Immature natural killer cell (primary cell): Measurements from ENCODE around the gene SLC17A8. TPM values are rescaled to one million over a fixed set of nuclear protein-coding genes. Genes with fewer than 3 reads are reported as not detected.

Source experiments
- DNase-seq, 3 donors: peaks; one replicate each; pipeline ENCODE4 v3.0.0; 2022; ENCODE audit warnings: mixed read lengths in 1 of 3
- H3K27ac Mint-ChIP-seq, 6 donors: one replicate each; pipeline ENCODE4 v1.8.0; 2020; ENCODE audit warnings: mixed read lengths in 6 of 6, mild to moderate bottlenecking in 5 of 6, inconsistent platforms in 4 of 6, moderate library complexity in 3 of 6
- H3K27me3 Mint-ChIP-seq, 3 donors: one replicate each; pipeline ENCODE4 v1.8.0; 2020 to 2021; ENCODE audit warnings: low read depth in 3 of 3, mild to moderate bottlenecking in 3 of 3, mixed read lengths in 3 of 3, moderate library complexity in 3 of 3, inconsistent platforms in 1 of 3
- H3K36me3 Mint-ChIP-seq, 3 donors: one replicate each; pipeline ENCODE4 v1.8.0; 2020; ENCODE audit warnings: mixed read lengths in 3 of 3, inconsistent platforms in 2 of 3, mild to moderate bottlenecking in 2 of 3
- H3K4me1 Mint-ChIP-seq, 2 donors: one replicate each; pipeline ENCODE4 v1.8.0; 2020; ENCODE audit warnings: inconsistent platforms in 2 of 2, mild to moderate bottlenecking in 2 of 2, mixed read lengths in 2 of 2, moderate library complexity in 1 of 2
- H3K4me3 Mint-ChIP-seq, 5 donors: one replicate each; pipeline ENCODE4 v1.8.0; 2020; ENCODE audit warnings: mild to moderate bottlenecking in 5 of 5, mixed read lengths in 5 of 5, inconsistent platforms in 3 of 5, moderate library complexity in 3 of 5
- H3K9me3 Mint-ChIP-seq, 6 donors: one replicate each; pipeline ENCODE4 v1.8.0; 2020; ENCODE audit warnings: mild to moderate bottlenecking in 6 of 6, mixed read lengths in 6 of 6, inconsistent platforms in 4 of 6, moderate library complexity in 3 of 6
- polyA plus RNA-seq, 3 donors: library from polyadenylated mRNA; unstranded; fragments of 300-500 nt; fragmentation: Illumina TruSeq; gene quantifications; one replicate each; pipeline ENCODE4 v1.2.3, GENCODE V29; 2021

SLC17A8 gene
- polyA plus RNA-seq, 3 donors from 2014 or later = not detected

DNA sequence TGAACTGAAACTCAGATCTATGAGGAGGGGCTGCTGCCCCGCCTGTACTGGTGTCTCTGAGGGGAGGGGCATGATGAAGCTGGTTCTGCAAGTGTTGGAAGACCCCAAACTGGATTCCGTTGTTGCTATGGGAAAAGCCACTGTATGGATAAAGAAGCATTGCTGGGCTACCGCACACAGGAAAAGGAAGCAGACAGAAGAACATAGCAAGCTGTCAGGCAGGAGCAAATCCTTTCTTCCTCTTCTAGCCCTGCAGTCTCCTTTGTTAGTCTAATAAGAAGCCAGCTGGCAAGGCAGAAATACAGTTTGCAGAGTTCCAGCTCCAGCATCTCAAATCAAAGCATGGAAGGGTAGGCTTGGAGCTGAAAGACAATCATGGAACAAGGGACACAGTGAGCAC lies 90.5 kb downstream of the SLC17A8 start:
- no peak overlapping the region for H3K4me3 Mint-ChIP-seq
- peaks cover 1 to 4% (median 3%) of the 10 kb centered on the region in 3 donors for H3K27me3 Mint-ChIP-seq
- H3K36me3 Mint-ChIP-seq = peaks cover 0 to 3% (median 0%) of the 10 kb centered on the region in 3 donors
- H3K4me1 Mint-ChIP-seq = no peaks in the 10 kb centered on the region
- no peak overlapping the region for H3K27ac Mint-ChIP-seq
- no peak for DNase-seq
- peaks cover 0 to 9% (median 0%) of the 10 kb centered on the region in 6 donors for H3K9me3 Mint-ChIP-seq

DNA sequence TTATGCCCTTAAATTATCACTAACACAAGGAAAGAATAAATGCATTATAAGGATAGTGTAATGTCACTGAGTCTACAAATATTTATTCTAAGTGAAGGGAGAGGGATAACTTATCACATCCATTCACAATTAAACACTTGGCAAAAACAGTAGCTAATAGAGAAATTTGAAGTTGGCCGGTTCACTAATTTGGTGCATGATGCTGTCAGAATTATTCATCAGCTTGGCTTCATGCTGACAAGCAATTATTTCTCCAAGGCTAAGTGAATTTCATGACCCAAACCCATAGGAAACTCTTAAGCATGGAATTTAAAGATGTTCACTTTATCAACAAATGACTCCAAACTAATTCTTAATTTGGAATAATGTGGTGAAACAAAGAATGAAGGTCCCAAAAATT lies 91.8 kb downstream of the SLC17A8 start:
- no peaks in the 10 kb centered on the region for H3K4me1 Mint-ChIP-seq
- peaks cover 0 to 10% (median 0%) of the 10 kb centered on the region in 6 donors for H3K9me3 Mint-ChIP-seq
- no peak overlapping the region for H3K4me3 Mint-ChIP-seq
- peaks cover 0 to under 1% (median 0%) of the 10 kb centered on the region in 3 donors for H3K36me3 Mint-ChIP-seq
- H3K27ac Mint-ChIP-seq = no peak overlapping the region
- no peak for DNase-seq
- H3K27me3 Mint-ChIP-seq = peaks cover 1 to 4% (median 3%) of the 10 kb centered on the region in 3 donors

DNA sequence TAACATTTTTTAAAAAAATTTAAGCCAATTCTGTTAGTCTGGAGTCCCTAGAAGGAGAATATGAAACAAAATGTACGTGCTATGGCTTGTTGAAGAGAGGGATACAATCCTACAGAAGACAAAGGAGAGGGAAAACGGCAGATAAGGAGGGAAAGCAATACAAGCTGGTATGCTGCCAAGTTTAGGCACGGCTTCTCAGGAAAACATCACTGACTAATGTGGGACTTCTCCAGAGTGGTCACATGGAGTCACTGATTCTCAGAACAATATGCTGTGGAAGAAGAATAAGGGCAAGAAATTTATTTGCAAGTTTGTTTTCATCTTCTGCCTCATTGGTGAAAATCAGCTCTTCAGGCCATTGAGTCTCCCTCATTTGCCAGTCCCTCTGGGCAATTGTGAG lies 93.9 kb downstream of the SLC17A8 start:
- H3K9me3 Mint-ChIP-seq = peaks cover 0 to 7% (median 0%) of the 10 kb centered on the region in 6 donors
- no peaks in the 10 kb centered on the region for H3K4me1 Mint-ChIP-seq
- DNase-seq = no peak
- no peaks in the 10 kb centered on the region for H3K36me3 Mint-ChIP-seq
- H3K27ac Mint-ChIP-seq = no peak overlapping the region
- H3K4me3 Mint-ChIP-seq = no peak overlapping the region
- peaks cover 1 to 5% (median 3%) of the 10 kb centered on the region in 3 donors for H3K27me3 Mint-ChIP-seq

DNA sequence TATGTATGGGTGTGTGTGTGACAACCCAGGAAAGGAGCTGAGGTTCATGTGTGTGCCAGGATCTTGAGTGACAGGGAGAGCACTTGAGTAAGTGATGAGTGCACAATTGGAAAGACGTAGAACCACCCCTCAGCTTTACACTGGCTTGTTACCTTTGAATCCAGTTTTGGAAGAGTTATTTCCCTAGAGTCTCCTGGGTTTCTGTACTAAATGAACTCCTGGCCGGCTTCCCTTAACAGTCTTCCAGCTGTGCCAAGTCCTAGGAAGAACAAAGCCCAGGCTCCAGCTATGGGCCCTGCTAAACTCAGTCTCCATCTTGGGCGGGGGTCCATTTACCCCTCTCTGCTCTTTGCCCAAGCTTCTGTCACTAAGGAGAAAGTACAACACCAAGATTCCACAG lies 97.1 kb downstream of the SLC17A8 start:
- DNase-seq = no peak
- H3K9me3 Mint-ChIP-seq = peaks cover 0 to 2% (median 0%) of the 10 kb centered on the region in 6 donors
- H3K4me3 Mint-ChIP-seq = no peak overlapping the region
- H3K27me3 Mint-ChIP-seq = peaks cover 0 to 2% (median 1%) of the 10 kb centered on the region in 3 donors
- H3K36me3 Mint-ChIP-seq = no peaks in the 10 kb centered on the region
- no peaks in the 10 kb centered on the region for H3K4me1 Mint-ChIP-seq
- no peak overlapping the region for H3K27ac Mint-ChIP-seq

DNA sequence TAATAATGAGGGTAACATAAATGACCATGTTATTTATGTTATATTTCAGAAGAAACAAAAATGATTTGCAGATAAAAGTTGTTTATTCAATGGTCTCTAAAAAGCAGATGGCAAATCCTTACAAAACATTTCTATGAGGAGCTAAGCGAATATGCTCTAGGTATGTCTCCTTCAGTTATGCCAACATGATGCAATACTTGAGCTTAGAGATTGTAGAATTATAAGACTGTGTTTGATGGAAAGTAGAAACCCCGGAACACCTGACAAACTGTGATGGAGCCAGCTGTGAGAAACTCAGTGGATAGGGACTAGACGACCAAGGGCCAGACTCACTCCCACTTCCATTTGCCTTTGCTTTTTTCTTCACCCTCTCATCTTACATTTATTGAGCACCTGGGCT lies 99.0 kb downstream of the SLC17A8 start:
- Mint-ChIP-seq H3K9me3 (peaks cover 0 to 2% (median 0%) of the 10 kb centered on the region in 6 donors), H3K36me3 (no peaks in the 10 kb centered on the region), H3K4me3 (no peak overlapping the region), H3K27me3 (peaks cover 0 to 2% (median 1%) of the 10 kb centered on the region in 3 donors), H3K4me1 (no peaks in the 10 kb centered on the region), H3K27ac (no peak overlapping the region)
- DNase-seq = no peak

DNA sequence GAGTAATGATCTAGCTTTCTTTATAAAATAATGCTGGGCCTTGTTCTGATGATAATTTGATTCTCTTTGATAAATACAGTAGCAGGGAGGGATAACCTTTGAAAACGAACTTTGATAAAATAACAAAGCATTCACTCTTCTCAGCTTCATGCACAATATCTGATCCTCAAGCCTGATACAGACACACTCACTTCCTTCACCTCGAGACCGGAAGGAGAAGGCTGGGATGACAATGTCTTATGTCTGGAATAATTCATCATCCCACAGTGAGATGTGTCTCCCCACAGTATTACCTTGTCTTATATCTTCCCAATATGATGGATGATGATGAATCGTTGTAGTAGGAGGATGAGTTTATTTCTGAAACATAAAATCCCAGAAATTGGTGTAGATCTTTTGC lies 101.3 kb downstream of the SLC17A8 start:
- H3K27me3 Mint-ChIP-seq = peaks cover 0 to 5% (median 2%) of the 10 kb centered on the region in 3 donors
- H3K4me3 Mint-ChIP-seq = no peak overlapping the region
- no peak for DNase-seq
- no peak overlapping the region for H3K27ac Mint-ChIP-seq
- H3K36me3 Mint-ChIP-seq = no peaks in the 10 kb centered on the region
- H3K9me3 Mint-ChIP-seq = peaks cover 0 to 2% (median 0%) of the 10 kb centered on the region in 6 donors
- no peaks in the 10 kb centered on the region for H3K4me1 Mint-ChIP-seq

DNA sequence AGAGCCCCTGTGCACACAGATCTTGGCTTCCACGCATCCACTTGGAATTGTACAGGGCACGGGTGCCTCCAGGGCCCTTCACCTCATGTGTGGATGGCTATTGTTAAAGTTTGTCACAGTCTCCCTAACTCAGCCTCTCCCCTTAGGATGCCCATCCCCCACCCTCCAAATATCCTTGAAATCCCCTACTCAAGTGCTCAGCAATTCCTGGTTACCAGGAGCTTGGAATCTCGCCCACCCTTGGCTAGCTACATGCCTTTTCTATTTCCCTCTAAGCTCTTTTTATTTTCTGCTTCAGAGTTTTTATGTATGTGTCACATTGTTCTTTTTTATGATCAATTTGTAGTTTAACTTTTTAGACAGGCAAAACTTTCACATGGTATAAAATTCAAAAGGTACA lies 103.8 kb downstream of the SLC17A8 start:
- Mint-ChIP-seq H3K4me1 (no peaks in the 10 kb centered on the region), H3K9me3 (no peaks in the 10 kb centered on the region), H3K27me3 (peaks cover 0 to 3% (median 2%) of the 10 kb centered on the region in 3 donors), H3K4me3 (no peak overlapping the region), H3K27ac (no peak overlapping the region), H3K36me3 (no peaks in the 10 kb centered on the region)
- no peak for DNase-seq

DNA sequence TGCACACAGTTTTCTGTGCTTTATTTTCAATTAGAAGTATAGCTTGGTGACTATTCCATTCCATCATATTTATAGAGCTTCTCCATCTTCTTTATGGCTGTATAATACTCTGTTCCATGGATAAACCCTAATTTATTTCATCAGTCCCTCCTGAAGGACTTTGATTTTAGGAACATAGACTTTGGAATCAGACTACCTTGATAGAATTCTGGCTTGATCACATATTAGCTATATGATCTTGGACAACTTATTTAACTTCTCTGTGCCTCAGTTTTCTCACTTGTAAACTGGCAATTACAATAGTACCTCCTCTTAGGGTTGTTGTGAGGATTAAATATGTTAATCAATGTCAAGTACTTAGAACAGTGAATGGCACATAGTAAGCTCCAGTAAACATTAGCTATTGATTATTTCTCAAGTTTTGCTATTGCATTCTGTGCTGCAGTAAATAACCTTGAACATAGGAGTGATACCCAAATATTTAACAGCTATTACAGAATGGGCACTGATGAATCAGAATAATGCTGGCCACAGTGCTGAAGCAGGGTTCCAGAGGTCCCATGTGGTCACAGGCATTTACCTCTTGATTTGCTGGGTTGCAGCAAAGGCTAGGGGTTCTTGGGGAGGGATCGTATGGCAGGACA lies 104.6 kb downstream of the SLC17A8 start:
- Mint-ChIP-seq H3K27ac (no peak overlapping the region), H3K4me1 (no peaks in the 10 kb centered on the region), H3K9me3 (no peaks in the 10 kb centered on the region), H3K36me3 (no peaks in the 10 kb centered on the region), H3K27me3 (peaks cover 0 to 3% (median 2%) of the 10 kb centered on the region in 3 donors), H3K4me3 (no peak overlapping the region)
- no peak for DNase-seq

DNA sequence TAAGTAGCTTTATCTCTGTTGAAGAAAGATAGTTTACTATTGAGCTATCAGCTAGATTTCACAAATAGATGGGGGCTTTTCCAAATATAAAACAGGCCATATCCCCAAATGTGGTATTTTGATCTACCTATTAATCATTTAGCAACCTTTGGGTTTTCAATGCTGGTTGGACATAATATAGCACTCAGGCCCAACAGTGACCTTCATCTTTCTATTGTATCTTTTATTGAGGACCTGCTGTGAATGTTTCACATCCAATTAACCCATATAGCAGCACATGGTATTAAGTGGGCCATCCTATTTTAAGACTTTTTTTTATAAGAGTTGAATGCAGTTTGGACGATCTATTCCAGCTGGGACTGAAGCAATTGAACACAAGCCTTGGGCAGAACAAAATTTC lies 106.8 kb downstream of the SLC17A8 start:
- Mint-ChIP-seq H3K27ac (no peak overlapping the region), H3K27me3 (peaks cover 0 to 3% (median 2%) of the 10 kb centered on the region in 3 donors), H3K9me3 (no peaks in the 10 kb centered on the region), H3K36me3 (no peaks in the 10 kb centered on the region), H3K4me3 (no peak overlapping the region), H3K4me1 (no peaks in the 10 kb centered on the region)
- no peak for DNase-seq

DNA sequence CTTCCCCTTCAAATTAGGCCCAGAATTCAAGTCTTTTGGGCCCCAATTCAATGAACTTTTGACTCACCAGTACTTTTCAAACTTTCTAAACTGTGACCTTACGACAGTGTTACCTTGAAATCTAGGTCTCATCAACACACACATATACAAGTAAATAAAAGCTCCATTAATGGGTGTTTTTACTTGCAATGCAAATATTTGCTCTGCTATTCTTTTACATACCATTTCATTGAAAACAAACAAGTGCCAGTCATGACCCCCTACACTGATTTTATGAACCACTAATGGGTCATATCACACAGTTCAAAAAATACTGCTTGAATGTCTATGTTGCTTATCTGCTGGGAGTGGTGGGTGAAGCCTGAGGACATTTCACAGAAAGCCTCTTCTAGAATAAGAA lies 107.7 kb downstream of the SLC17A8 start:
- DNase-seq = no peak
- Mint-ChIP-seq H3K27ac (no peak overlapping the region), H3K9me3 (no peaks in the 10 kb centered on the region), H3K36me3 (no peaks in the 10 kb centered on the region), H3K4me1 (no peaks in the 10 kb centered on the region), H3K27me3 (peaks cover 0 to 3% (median 2%) of the 10 kb centered on the region in 3 donors), H3K4me3 (no peak overlapping the region)

DNA sequence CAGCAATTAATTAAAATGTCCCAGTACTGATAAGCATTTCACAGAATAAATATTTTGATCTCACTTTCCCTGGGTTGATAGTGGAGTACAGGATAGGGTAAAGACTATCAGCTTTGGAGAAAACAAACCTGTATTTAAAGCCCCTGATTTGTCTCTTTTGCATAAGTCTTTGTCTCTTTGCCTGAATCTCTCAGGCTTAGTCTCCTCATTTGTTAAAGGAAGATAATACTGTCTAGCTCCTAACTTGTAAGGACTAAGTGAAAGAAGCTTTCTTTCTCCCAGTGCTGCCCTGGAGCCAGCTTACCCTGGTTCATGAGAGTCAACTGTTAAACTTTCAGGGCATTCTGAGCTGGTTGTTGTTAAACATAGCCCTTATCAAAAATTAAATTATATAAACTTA lies 111.3 kb downstream of the SLC17A8 start:
- no peaks in the 10 kb centered on the region for H3K36me3 Mint-ChIP-seq
- H3K9me3 Mint-ChIP-seq = peaks cover 0 to 3% (median 0%) of the 10 kb centered on the region in 6 donors
- no peak overlapping the region for H3K27ac Mint-ChIP-seq
- DNase-seq = no peak
- H3K4me3 Mint-ChIP-seq = no peak overlapping the region
- no peaks in the 10 kb centered on the region for H3K4me1 Mint-ChIP-seq
- H3K27me3 Mint-ChIP-seq = peaks cover 0 to 3% (median 0%) of the 10 kb centered on the region in 3 donors

Other genes starting within 250 kb of the SLC17A8 start
- gene BLTP3B, start 214.2 kb upstream of the SLC17A8 start, polyA plus RNA-seq = 10 to 100 TPM; 15.6 to 24.8 (median 16.4) TPM
- gene ACTR6, start 156.3 kb upstream of the SLC17A8 start, polyA plus RNA-seq = 10 to 100 TPM; 40.6 to 54.6 (median 41.3) TPM
- under 1 TPM in 1 of 3 donors, not detected in 2; 0.29 TPM for gene DEPDC4, start 90.0 kb upstream of the SLC17A8 start, polyA plus RNA-seq
- gene SCYL2, start 89.9 kb upstream of the SLC17A8 start, polyA plus RNA-seq = 10 to 100 TPM; 25.3 to 34.3 (median 29.9) TPM
- gene NR1H4, start 116.8 kb downstream of the SLC17A8 start, polyA plus RNA-seq = not detected
- gene GAS2L3, start 216.6 kb downstream of the SLC17A8 start, polyA plus RNA-seq = under 1 TPM in 1 of 3 donors, not detected in 2; 0.30 TPM